Jurkat, Clone E6-1 (cell line): ENCODE measurements around the gene TRIM31.
A peak's percentile ranks its signal among the peaks of the same experiment; 100 is the strongest.
"Not testable (repeated sequence)": the region's sequence is repeated elsewhere in the genome, so short reads cannot be mapped to it uniquely, and the experiment has no call there.

Experiments
- DNase-seq: peaks from one replicate; pipeline ENCODE4 v3.0.0-alpha.2; 2011; ENCODE audit warnings: low read depth, low spot score
- H3K4me3 ChIP-seq: 2 replicates; pipeline ENCODE4 v1.5.1; 2011; ENCODE audit warnings: mild to moderate bottlenecking, low read length, control low read depth, moderate library complexity

The TRIM31 gene

DNA sequence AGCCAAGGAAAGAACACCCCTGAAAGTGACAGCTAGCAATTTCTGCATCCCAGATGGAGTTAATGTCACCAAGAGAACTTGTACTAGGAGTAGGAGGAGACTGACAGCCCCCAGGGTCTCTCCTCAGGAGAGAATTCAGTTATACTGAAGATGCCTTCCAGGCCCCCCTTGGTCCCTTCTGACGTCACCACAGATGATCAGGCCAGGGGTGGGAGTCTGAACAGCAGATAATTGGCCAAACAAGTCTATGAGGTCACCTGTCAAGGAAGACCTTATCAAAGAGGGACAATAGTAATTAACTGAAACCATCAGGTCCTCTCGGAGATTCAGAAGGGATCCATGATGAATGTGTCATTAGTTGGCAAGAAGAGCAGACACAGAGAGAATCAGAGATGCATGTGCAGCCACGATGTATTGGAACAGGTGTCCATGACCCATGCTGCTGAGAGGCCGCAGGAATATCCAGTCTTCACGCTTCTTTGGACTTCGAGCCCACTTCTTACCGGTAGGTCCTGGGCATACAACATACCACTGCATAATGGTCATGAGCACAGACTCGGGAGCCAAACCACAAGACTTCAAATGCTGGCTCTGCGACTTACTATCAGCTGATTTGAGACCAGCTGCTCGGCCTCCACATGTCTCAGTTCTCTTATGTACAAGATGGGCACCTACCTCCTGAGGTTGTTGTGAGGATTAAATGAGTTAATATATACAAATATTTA, 37.9 kb upstream of the TRIM31 start:
- no peak for DNase-seq

DNA sequence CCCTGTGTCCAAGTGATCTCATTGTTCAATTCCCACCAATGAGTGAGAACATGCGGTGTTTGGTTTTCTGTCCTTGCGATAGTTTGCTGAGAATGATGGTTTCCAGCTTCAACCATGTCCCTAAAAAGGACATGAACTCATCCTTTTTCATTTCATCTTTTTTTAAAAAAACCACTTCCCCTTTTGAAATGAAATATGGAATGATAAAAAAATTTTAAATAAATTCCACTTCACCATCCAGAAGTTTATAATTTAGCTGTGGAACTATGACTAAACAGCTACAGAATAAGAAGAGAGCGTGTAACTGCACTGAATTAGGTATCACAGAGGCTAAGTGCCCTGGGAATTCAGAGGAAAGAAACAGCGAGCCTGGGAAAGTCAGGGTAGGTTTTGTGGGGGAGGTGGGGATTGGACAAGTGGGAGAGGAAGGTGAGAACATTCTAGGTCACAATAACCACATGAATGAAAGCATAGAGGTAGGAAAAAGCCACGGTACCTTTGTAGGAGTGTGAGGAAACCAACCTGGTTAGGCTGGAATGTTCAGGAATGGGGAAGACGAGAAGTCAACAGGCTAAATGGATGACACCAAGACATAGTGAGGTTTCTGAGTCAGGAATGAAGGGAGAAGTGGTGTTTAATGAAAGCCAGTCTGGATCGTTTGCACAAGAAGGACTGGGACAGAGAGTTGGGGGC, 37.1 kb upstream of the TRIM31 start:
- no peak overlapping the region for H3K4me3 ChIP-seq
- DNase-seq = no peak

More for the DNA sequence above, 37.9 kb upstream of the TRIM31 start:
- no peak overlapping the region for H3K4me3 ChIP-seq

DNA sequence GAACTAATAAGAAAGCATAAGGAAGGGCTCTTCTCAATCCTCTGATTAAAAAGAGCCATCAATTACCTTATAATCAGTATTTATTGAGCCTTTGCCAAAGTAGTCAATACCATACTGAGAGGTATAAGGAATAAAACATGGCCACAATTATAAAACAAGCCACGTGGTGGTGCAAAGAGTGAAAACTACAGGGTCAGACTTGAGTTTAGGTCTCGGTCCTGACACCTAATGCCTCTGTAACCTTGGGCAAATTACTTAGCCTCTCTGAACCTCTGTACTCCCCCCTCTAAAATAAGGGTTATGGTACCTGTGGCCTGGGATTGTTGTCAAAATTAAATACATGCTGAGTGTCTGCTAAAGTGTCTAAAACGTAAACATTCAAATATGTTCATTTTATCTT, 36.3 kb upstream of the TRIM31 start:
- no peak for DNase-seq
- H3K4me3 ChIP-seq = no peak overlapping the region

DNA sequence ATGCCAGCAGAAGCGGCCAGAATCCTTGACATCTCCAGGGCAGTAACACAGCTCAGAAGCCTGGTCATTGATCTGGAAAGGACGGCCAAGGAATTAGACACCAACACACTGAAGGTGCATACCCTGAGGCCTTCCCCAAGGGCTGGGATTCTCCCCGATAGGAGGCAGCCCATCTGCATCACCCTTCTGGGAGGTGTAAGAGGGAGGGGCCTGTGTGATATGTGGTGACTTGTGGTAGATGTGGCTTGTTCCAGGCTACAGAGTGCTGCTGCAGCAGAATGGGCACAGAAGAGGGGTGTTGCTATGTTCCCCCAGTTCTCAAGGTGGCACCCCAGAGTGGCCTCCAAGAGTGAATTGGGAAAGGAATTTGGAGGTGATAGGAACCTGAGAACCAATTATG, 34.2 kb upstream of the TRIM31 start:
- DNase-seq = peak; percentile 33

DNA sequence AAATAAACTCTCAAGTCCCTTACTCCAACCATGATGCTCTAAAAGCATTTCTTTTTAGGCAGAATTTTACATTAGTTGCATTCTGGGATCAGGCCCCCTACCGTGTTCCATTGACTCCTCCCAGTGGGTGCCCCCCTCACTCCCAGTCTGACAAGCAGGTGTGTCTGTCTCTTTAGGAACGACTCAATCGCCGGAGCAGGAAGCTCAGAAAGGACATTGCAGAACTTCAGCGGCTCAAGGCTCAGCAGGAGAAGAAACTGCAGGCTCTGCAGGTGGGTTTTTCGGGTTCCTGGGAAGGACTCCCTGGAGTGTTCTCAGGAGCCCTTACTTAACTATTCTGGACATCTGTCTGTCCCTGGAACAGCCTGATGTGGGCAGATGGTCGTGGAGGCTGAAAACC, 32.9 kb upstream of the TRIM31 start:
- no peak for DNase-seq
- no peak overlapping the region for H3K4me3 ChIP-seq

More for the DNA sequence above, 34.2 kb upstream of the TRIM31 start:
- H3K4me3 ChIP-seq = no peak overlapping the region

DNA sequence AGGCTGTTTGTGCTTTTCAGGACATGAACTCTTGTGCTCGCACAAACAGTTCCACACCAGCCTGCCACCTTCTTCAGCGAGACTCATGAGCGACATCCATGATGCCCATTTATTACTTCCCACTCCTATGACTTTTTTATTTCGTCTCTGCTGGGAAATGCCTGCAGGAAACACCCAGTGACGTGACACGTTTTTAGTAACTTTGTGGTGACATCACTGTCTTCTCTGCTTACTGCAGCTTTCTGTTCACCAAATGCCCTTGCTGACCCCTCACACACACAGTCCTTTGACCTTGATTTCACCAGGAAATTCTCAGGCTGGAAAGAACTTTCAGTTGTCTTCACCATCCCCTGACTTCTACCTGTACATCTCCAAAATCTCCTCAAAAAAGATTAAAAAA, 31.9 kb upstream of the TRIM31 start:
- H3K4me3 ChIP-seq = no peak overlapping the region
- no peak for DNase-seq

DNA sequence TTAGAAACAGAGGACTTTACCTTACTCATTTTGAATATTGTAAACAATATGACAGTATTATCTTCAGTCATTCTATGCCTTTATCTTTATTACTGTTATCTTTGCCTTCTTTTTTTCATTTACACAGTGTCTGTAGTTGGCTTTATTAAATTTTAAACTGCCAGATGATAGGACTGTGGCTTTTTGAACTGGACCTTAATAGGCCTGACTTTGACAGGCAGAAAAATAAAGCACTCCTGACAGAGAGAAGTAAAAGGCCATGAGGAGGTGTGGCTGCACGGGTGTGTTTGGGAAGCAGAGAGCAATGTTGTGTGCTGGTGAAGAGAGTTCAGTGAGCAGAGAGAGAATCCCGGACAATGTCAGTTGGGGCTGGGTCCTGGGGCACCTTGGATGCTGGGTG, 30.9 kb upstream of the TRIM31 start:
- no peak for DNase-seq
- no peak overlapping the region for H3K4me3 ChIP-seq

DNA sequence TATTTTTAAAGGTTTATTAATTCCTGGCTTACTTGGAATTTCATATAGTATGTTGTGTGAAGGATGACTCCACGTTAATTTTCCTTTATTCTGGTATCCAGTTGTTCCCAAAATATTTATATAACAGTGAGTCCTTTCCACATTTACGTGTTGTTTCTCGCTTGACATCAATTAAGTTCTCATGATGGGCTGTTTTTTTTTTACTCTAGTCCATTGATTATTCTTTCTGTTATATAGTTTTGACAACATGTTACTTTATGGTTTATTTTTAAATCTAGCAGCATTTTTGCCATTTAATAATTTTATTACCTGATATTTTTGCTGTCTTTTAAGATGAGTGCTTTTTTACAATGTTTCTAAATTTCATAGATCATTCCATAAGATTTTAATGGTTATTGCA, 29.8 kb upstream of the TRIM31 start:
- DNase-seq = no peak

DNA sequence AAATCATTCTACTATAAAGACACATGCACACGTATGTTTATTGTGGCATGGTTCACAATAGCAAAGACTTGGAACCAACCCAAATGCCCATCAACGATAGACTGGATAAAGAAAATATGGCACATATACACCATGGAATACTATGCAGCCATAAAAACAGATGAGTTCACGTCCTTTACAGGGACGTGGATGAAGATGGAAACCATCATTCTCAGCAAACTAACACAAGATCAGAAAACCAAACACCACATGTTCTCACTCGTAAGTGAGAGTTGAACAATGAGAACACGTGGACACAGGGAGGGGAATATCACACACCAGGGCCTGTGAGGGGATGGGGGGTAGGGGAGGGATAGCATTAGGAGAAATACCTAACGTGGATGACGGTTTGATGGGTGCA, 27.4 kb upstream of the TRIM31 start:
- not testable (repeated sequence) for H3K4me3 ChIP-seq, DNase-seq

More for the DNA sequence above, 29.8 kb upstream of the TRIM31 start:
- H3K4me3 ChIP-seq = no peak overlapping the region

DNA sequence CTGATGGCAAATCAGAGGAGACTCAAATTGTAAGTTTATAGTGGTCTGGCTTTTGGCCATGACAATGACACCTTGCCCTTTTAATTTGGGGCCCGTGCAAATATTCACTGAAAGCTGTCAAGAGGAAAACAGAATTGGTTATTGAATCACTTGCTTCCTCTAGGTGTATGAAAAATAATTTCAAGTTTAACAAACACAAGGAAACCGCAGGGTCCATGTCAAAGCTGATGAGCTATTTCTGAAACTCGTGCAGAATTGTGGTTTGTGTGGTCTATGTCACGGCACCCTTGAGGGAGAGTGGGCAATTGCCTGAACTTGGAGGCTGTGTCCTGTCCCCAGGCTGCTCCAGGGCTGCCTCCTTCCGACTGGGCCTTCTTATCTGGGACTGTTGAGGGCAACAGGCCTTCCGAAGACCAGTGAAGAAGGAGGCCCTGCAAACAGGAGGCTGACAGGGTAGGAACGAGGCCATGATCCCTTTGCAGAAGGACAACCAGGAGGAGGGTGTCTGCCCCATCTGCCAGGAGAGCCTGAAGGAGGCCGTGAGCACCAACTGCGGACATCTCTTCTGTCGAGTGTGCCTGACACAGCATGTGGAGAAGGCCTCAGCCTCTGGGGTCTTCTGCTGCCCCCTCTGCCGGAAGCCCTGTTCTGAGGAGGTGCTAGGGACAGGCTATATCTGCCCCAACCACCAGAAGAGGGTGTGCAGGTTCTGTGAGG, 23.8 kb upstream of the TRIM31 start:
- no peak for DNase-seq
- H3K4me3 ChIP-seq = no peak overlapping the region

DNA sequence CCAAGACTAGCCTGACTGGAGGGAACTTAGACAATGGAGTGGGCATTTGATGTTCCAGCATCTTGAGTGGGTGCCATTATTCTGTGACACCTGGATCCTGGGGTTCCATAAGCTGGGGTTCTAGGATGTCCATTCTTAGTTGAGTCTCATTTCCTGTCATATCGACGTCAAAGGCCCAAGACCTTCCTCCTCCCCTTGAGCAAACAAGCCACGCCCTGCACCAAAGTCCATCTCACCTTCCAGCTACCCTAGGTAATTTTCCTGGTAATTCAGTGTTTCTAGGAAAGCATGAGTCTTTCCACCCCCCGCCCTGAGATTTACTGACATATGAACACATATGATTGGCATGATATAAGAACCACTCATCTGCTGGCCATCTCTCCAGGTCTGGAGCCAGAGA, 22.9 kb upstream of the TRIM31 start, which contains the start of gene TRIM40:
TSS of gene TRIM40 (plus strand) at position 384 of the 400 bp plus-strand sequence. CDS start 897 bp downstream, outside the sequence.
- no peak within 1 kb of the TSS for H3K4me3 ChIP-seq
- no peak for DNase-seq

DNA sequence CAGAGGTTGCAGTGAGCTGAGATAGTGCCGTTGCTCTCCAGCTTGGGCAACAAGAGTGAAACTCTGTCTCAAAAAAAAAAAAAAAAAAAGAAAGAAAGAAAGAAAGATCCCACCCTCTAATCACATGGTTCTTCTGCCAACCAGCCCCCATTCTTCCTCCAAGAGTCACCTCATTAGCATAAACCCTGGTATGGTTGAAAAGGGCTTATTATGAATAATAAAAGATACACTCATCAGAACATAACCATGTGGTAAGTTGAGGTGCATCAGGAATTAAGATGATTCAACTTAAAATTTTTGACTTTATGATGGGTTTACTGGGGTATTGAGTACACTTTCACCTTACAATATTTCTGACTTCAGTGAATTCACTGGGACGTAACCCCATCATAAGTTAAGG, 22.3 kb upstream of the TRIM31 start:
- DNase-seq = no peak
- no peak overlapping the region for H3K4me3 ChIP-seq

DNA sequence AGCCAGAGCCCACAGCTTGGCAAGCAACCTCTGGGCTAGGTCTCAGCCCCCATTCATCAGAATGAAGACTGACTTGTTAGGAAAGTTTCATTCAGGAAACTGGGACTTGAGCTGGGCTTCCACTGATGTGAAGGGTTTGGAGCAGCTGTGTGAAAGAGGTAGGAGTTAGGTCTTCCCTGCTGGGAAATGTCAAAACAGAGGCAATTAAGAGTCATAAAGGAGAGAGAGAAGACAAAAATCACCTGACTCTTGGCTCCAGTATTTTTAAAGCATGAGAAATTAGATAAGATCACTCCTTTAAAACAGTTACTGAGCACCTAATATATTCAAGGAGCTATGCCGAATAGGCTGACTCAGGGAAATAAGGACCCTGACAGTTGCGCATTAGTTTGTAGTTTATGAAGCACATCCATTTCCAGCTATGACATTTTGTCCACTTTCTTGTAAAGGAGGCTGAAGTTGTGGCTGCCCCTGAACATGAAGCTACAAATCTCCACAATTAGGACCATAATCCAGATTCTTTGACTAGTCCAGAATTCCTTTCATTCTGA, 19.1 kb upstream of the TRIM31 start:
- no peak overlapping the region for H3K4me3 ChIP-seq
- no peak for DNase-seq

DNA sequence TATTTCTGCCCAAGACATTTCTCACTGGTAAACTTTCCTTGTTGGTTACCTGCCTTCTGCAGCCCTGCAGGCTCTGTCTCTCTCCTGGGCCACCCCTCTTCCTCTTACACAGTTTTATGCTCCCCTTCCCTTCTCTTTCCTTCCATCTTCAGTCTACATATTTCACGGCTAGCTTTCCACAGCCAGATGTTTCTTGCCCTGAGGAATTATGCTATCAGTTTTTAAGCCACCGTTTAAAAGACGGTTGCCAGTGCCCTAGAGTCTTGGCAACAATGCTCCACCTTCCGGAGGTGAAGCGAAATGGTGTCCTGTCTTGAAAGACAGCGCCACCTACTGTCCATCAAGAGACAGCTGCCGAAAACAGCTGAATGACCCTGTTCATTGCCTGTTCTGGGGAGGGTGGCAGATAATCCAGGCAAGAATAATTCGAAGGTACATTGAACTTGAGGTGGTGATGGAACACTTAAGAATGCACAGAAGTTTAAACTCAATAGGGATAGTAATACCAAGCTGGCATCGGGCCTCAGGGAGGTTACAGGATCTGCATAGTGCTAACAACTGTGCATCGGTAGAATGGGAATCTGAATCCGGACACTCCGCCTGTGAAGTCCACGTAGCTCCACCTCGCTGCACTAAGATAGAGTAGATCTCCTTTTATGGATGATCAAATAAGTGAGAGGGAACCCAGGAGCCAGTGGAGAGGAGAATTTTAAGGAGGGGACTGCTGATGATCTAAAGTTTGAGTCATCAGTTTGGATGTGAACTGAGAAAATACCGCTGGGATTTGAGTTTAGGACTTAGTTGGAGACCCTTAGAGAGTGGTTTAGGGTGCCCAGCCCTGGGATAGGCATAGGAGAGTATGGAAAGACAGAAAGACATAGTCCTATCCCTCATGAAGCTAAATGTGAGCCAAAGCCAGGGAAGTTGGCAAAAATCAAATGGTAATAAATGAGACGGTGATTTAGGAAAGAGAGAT, 18.3 kb upstream of the TRIM31 start:
- 0 out of 2 replicates have a peak overlapping the region, but pooled peaks have one; percentile 6 for H3K4me3 ChIP-seq
- peak; percentile 81 for DNase-seq

DNA sequence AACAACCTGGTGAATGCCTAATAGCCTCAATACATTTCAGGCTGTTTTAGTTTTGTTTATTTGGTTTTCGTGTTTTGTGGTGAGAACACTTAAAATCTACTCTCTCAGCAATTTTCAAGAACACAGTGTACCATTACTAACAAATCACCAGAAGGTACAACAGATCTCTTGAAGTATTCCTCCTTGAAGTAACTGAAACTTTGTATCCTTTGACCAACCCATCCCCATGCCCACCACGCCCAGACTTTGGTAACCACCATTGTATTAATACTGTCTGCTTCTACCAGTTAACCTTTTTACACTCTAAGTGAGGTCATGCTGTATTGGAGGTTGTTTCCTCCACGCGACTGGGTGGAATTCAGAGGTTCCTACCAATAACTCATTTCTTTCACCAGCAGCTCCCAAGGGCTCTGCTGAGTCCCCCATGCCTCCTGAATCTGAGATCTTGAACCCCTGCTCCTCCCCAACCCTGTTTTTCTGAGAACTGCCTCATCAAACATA, 17.3 kb upstream of the TRIM31 start:
- H3K4me3 ChIP-seq = no peak overlapping the region
- DNase-seq = no peak

DNA sequence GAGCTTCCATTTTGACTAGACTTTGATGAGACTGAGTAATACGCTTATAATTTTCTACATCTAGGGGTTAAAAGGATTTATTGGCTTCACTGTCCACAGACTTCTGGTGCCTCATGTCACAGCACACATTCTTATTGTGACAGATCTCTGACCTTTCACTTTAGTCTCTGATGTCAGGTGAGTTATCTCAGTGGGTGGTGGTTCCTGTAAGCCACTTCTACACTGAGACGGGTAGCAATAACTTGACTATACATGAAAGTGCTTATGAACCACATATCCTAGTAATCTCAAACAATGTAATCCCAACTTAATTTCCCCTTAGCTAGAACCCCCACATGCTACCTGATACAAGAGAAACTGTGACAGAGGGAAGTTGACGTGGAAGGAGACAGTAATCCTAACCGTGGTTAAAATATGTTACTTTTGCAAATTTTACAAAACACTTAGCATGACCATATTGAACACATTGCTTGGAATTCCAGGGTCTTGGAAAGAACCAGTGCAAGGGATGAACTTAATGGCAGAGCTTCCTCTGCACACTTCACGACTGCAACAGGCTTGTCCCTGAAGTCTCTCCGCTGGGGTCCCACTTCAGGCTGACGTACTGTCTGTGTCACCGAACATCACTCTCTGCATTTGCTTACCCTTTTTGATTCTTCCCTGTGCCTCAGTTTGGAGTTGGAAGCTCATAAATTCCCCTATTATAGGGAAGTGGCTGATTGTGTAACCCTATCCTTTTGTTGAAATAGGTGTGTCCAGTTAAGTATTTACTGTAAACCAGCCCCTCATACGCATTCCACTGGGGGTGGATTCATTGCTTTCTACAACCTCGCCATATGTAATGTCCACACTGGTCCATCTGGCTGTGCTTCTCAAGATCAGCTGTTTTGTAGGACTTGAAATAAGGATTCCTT, 16.6 kb upstream of the TRIM31 start:
- no peak overlapping the region for H3K4me3 ChIP-seq
- no peak for DNase-seq

DNA sequence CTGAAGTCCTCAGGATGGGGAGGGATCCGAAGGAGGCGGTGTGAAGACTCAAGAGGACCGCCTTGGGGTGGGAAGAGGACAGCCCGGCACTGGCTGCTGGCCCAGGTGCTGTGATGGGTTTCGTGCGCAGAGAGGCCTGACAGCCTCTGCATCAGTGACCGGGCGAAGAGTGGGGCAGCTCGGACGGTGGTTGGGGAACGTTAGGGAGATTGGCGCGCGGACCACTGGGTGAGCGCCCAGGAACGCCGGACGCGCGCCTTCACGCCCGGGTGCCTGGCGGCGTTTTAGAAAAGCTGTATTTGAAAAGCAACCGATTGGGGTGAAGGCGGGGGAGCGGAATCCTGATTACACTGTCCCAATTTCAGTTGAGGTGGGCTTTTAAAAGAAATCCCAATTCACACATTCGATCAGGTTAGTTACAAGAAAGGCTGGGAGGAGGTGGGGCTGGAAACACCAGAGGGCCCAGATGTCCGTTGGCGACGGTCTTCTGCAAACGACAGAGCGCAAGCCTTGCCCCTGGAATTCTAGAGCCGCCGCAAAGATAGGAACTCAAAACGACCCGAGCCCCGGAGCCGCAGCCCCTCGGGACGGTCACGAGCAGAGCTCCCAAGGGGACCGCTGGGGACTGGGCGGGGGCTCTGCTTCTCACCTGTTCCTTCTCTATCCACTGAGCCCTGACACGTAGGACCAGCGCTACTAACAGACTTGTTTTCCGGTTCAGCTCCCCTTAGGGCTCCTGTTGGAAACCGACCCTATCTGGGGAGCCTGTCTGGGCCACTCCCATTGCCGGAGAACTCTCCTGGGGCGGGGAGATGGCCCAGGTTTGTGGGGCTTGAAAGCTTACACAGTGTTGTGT, 14.6 kb upstream of the TRIM31 start:
- no peak for DNase-seq
- H3K4me3 ChIP-seq = no peak overlapping the region
